GM19043 (cell line): ENCODE measurements around the gene NEURL1.

Source experiments
- ATAC-seq: cut with Tn5 transposase; IDR thresholded peaks from one replicate; pipeline ENCODE4 v1.9.1; 2021; ENCODE audit warnings: low read depth; ENCODE audit not compliant: unreplicated experiment

NEURL1 gene

DNA sequence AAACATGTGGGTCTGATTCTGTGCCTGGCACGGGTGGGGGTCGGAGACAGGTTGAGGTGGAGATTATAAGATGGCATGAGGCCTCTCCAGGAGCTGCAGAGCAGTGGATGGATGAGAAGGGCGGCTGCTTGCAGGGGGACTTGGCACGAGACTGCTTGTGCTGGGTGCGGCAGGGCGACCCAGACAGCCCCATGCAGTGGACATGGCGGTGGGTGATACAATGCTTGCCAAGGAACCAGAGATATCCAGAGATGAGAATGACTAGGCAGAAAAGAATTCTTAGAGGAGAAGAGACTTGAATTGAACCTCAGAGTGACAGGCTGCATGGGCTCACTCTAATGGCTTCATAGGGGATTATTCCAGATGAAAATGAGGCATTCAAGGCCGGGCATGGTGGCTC, 145.4 kb downstream of the NEURL1 start:
- no peak for ATAC-seq

DNA sequence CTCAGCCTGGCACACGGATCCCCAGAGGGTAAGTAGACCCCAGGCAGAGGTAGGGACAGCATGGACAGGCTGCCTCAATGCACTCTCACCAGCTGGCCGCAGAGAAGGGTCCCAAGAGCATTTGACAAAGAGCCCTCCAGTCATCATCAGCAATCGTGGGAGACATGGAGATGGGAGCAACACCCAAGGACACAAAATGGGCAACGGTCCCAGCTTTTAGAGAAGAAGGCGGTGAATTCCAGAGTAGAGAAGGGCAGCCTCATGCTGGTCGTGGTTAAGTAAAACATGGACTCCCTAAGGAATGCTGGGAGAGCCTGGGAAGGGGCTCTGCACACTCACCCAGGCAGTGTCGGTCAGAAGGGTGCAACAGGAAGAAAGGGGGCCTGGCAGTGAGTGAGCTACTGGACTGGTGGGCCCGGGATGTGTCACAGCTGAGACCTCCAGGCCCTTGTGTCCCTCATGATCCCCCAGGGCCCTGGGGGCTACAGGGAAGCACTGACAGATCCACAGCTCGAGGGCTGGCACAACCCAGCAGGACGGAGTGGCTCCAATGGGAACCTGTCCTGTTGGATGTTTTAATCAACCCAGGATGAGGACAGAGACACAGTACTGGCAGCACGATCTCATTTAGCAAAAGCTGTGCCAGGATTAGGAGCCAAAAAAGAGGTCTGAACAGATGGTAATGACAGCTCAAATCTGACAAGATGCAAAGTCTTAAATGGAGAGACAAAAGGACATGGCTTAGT, 147.1 kb downstream of the NEURL1 start:
- no peak for ATAC-seq

DNA sequence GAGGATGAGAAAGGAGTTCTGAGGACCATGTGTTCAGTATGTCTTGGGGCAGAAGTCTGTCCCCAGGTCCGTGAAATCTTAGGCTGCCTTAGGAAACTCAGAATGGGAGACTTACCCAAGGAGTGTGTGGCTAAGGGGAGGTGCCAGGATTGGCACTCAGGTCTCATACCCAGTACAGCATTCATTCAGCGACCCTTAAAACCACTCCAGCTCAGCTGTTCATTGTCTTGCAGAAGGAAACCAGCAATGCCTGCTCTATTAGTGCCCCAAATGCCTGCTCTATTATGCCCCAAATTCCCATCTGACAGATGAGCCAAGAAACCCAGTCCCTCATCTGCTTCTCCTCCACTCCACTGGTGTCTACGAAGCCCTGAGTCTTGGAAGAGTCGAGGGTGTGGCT, 147.8 kb downstream of the NEURL1 start:
- ATAC-seq: no peak
